SH-SY5Y (cell line): ENCODE data around the gene GASK1A.

Experiments used
- GATA2 ChIP-seq: IDR thresholded peaks from 2 replicates; pipeline ENCODE4 v1.6.1; 2011; ENCODE audit warnings: mild to moderate bottlenecking, low read depth, low read length
- GATA3 ChIP-seq: IDR thresholded peaks from 2 replicates; pipeline ENCODE4 v1.6.1; 2011; ENCODE audit warnings: low read depth, mild to moderate bottlenecking, low read length, moderate library complexity

DNA sequence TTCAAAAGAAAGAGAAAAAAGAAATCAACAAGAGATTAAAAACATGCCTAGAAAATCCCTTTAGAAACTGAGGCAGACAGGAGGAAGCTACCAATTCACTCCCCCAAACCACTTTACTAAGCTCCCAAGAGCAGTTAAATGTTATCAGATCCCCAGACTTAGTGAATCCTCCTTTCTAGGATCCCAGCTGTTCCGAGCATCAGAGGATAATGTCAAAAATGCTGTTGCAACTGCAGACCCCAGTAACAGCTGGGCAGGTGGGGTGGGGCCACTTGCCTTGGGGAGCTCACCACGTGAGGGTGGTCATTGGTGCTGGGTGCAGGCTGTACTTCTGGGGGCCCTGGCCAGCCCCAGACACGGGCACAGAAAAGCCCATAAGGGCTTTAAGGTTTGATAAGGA, 117.7 kb downstream of the GASK1A start:
- no peak for TF ChIP-seq GATA2
- TF ChIP-seq GATA3, result no peak
